Liver (tissue), 9 donors: Measurements from ENCODE around the gene ST8SIA6. TPM values are rescaled to one million over a fixed set of nuclear protein-coding genes. Genes with fewer than 3 reads are reported as not detected.

Experiments
- DNase-seq: peaks from one replicate; pipeline ENCODE4 v3.0.0-alpha.2; 2017; ENCODE audit warnings: low spot score
- H3K27ac ChIP-seq, 2 donors: one replicate each; pipeline ENCODE4 v1.7.0; 2013; ENCODE audit warnings: inconsistent platforms in 2 of 2, low read length in 2 of 2, control low read depth in 1 of 2, low read depth in 1 of 2, mild to moderate bottlenecking in 1 of 2
- H3K27me3 ChIP-seq, 4 donors: one replicate each; pipeline versions ENCODE4 v1.6.1 to v1.7.0; 2013; ENCODE audit warnings: low read length in 3 of 4, inconsistent platforms in 1 of 4, mild to moderate bottlenecking in 1 of 4, moderate library complexity in 1 of 4; ENCODE audit not compliant: control insufficient read depth in 4 of 4, insufficient read depth in 4 of 4
- H3K36me3 ChIP-seq, 4 donors: one replicate each; pipeline versions ENCODE4 v1.6.1 to v1.7.0; 2013; ENCODE audit warnings: low read length in 3 of 4, mild to moderate bottlenecking in 3 of 4, low read depth in 1 of 4, moderate library complexity in 1 of 4; ENCODE audit not compliant: control insufficient read depth in 4 of 4, insufficient read depth in 3 of 4
- H3K4me1 ChIP-seq, 4 donors: one replicate each; pipeline versions ENCODE4 v1.6.1 to v1.7.0; 2013; ENCODE audit warnings: low read length in 3 of 4, mild to moderate bottlenecking in 3 of 4, moderate library complexity in 1 of 4; ENCODE audit not compliant: control insufficient read depth in 4 of 4, insufficient read depth in 4 of 4
- H3K4me3 ChIP-seq, 3 donors: one replicate each; pipeline versions ENCODE4 v1.6.1 to v1.7.0; 2013; ENCODE audit warnings: low read length in 3 of 3, control low read depth in 1 of 3, low read depth in 1 of 3, mild to moderate bottlenecking in 1 of 3
- H3K9ac ChIP-seq, 2 donors: one replicate each; pipeline ENCODE4 v1.7.0; 2013; ENCODE audit warnings: low read length in 2 of 2, mild to moderate bottlenecking in 2 of 2, moderate library complexity in 2 of 2, control low read depth in 1 of 2, low read depth in 1 of 2
- H3K9me3 ChIP-seq, 4 donors: one replicate each; pipeline versions ENCODE4 v1.6.1 to v1.7.0; 2013; ENCODE audit warnings: low read length in 3 of 4; ENCODE audit not compliant: control insufficient read depth in 4 of 4
- EGR1 ChIP-seq, 2 donors: IDR thresholded peaks; 2 replicates each; pipeline ENCODE4 v1.6.1; 2016 to 2018; ENCODE audit warnings: antibody characterized with exemption in 2 of 2, low read depth in 2 of 2
- FOXA1 ChIP-seq: IDR thresholded peaks from 2 replicates; pipeline ENCODE4 v1.6.1; 2016; ENCODE audit warnings: antibody characterized with exemption
- FOXA2 ChIP-seq: IDR thresholded peaks from 2 replicates; pipeline ENCODE4 v1.6.1; 2016; ENCODE audit warnings: antibody characterized with exemption
- GABPA ChIP-seq, 2 donors: IDR thresholded peaks in 1 of 2; conservative IDR thresholded peaks in 1 of 2; 2 replicates each; pipeline ENCODE4 v1.6.1; 2016; ENCODE audit warnings: antibody characterized with exemption in 2 of 2, mild to moderate bottlenecking in 1 of 2, moderate library complexity in 1 of 2
- HNF4A ChIP-seq, 2 donors: conservative IDR thresholded peaks; 2 replicates each; pipeline ENCODE4 v1.6.1; 2016; ENCODE audit warnings: antibody characterized with exemption in 2 of 2, mild to moderate bottlenecking in 2 of 2
- HNF4G ChIP-seq: IDR thresholded peaks from 2 replicates; pipeline ENCODE4 v1.6.1; 2016; ENCODE audit warnings: antibody characterized with exemption
- JUND ChIP-seq, 2 donors: IDR thresholded peaks; 2 replicates each; pipeline ENCODE4 v1.6.1; 2016; ENCODE audit warnings: antibody characterized with exemption in 2 of 2
- NR2F2 ChIP-seq: IDR thresholded peaks from 2 replicates; pipeline ENCODE4 v1.6.1; 2016; ENCODE audit warnings: antibody characterized with exemption
- RXRA ChIP-seq, 2 donors: IDR thresholded peaks; 2 replicates each; pipeline ENCODE4 v1.6.1; 2017 to 2018; ENCODE audit warnings: antibody characterized with exemption in 2 of 2, mild to moderate bottlenecking in 1 of 2
- SP1 ChIP-seq: IDR thresholded peaks from 2 replicates; pipeline ENCODE4 v1.6.1; 2018; ENCODE audit warnings: antibody characterized with exemption, mild to moderate bottlenecking
- TAF1 ChIP-seq: conservative IDR thresholded peaks from 2 replicates; pipeline ENCODE4 v1.6.1; 2016; ENCODE audit warnings: antibody characterized with exemption, mild to moderate bottlenecking
- YY1 ChIP-seq: IDR thresholded peaks from 2 replicates; pipeline ENCODE4 v1.6.1; 2016; ENCODE audit warnings: antibody characterized with exemption, mild to moderate bottlenecking
- WGBS: extraction: QIAGEN DNeasy Blood & Tissue Kit; methylation state at CpG from one replicate; pipeline ENCODE4 v1.1.7; 2013; 5-methylcytosine and 5-hydroxymethylcytosine counted together
- polyA plus RNA-seq, 2 donors: library from polyadenylated mRNA; stranded (reverse) in 1 of 2; unstranded in 1 of 2; fragments of 200-250 nt in 1 of 2; fragments of >200 nt in 1 of 2; fragmentation: Nextera tagmentation in 1 of 2; extraction: Ambion mirVana in 1 of 2; gene quantifications; one replicate each; pipeline versions ENCODE4 v1.2.1 to v1.2.3, GENCODE V29; 2013 to 2015
- total RNA-seq, 2 donors: library from RNA; depleted of rRNA; stranded (reverse); fragments of >200 nt; gene quantifications; one replicate each; pipeline ENCODE4 v1.2.3, GENCODE V29; 2014
- TF ChIP-seq, protein P1 (sequence below): IDR thresholded peaks from 2 replicates; pipeline ENCODE4 v1.6.1; 2016; ENCODE audit warnings: antibody characterized with exemption
- TF ChIP-seq, protein P2 (sequence below): IDR thresholded peaks from 2 replicates; pipeline ENCODE4 v1.6.1; 2016; ENCODE audit warnings: antibody characterized with exemption
- TF ChIP-seq, protein P3 (sequence below): fragments of 150-350 bp; IDR thresholded peaks from 2 replicates; pipeline ENCODE4 v1.5.1; 2017; ENCODE audit warnings: improper control_type of control experiment, low read depth, low read length; ENCODE audit not compliant: missing input control
- TF ChIP-seq, protein P4 (sequence below): IDR thresholded peaks from 2 replicates; pipeline ENCODE4 v1.6.1; 2016; ENCODE audit warnings: antibody characterized with exemption, mild to moderate bottlenecking
- TF ChIP-seq, protein P5 (sequence below): IDR thresholded peaks from 2 replicates; pipeline ENCODE4 v1.6.1; 2016; ENCODE audit warnings: antibody characterized with exemption
- donor health status: healthy.
- donor health status: healthy.
- donor health status: healthy.
- donor health status: healthy.
- donor health status: healthy.

ST8SIA6 gene
- total and polyA plus RNA-seq, 4 donors: 0.53 to 5.8 (median 1.0) TPM

DNA sequence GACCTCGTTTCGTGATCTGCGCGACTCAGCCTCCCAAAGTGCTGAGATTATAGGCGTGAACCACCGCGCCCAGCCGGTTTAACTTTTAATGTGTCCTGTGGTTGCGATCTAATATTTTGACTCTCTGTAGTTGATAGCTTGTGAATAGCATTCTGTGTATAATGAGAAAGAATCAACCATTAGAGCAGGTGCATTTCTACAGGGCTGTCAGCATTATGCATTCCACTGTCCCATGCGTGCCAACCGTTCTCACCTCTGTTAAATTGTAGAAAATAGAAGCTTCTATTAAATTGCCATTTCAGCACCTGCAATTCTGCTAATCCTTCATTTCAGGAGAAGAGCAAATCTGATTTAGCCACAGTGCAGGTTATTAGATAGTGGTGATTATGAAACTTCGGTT lies 164.6 kb downstream of the ST8SIA6 start:
- Histone ChIP-seq H3K27me3 (peaks cover 0 to 7% (median 2%) of the 10 kb centered on the region in 4 donors), H3K36me3 (no peaks in the 10 kb centered on the region), H3K4me1 (no peaks in the 10 kb centered on the region), H3K9ac (no peak overlapping the region), H3K9me3 (no peaks in the 10 kb centered on the region), H3K27ac (no peak overlapping the region), H3K4me3 (no peak overlapping the region)
- TF ChIP-seq, protein P1, sequence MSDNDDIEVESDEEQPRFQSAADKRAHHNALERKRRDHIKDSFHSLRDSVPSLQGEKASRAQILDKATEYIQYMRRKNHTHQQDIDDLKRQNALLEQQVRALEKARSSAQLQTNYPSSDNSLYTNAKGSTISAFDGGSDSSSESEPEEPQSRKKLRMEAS: no peak
- no peak for TF ChIP-seq JUND (IDR thresholded peaks at IDR 0.05)
- TF ChIP-seq TAF1: no peak
- TF ChIP-seq FOXA1: no peak
- TF ChIP-seq, protein P2, sequence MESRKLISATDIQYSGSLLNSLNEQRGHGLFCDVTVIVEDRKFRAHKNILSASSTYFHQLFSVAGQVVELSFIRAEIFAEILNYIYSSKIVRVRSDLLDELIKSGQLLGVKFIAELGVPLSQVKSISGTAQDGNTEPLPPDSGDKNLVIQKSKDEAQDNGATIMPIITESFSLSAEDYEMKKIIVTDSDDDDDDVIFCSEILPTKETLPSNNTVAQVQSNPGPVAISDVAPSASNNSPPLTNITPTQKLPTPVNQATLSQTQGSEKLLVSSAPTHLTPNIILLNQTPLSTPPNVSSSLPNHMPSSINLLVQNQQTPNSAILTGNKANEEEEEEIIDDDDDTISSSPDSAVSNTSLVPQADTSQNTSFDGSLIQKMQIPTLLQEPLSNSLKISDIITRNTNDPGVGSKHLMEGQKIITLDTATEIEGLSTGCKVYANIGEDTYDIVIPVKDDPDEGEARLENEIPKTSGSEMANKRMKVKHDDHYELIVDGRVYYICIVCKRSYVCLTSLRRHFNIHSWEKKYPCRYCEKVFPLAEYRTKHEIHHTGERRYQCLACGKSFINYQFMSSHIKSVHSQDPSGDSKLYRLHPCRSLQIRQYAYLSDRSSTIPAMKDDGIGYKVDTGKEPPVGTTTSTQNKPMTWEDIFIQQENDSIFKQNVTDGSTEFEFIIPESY: no peak
- TF ChIP-seq NR2F2: no peak
- TF ChIP-seq, protein P3, sequence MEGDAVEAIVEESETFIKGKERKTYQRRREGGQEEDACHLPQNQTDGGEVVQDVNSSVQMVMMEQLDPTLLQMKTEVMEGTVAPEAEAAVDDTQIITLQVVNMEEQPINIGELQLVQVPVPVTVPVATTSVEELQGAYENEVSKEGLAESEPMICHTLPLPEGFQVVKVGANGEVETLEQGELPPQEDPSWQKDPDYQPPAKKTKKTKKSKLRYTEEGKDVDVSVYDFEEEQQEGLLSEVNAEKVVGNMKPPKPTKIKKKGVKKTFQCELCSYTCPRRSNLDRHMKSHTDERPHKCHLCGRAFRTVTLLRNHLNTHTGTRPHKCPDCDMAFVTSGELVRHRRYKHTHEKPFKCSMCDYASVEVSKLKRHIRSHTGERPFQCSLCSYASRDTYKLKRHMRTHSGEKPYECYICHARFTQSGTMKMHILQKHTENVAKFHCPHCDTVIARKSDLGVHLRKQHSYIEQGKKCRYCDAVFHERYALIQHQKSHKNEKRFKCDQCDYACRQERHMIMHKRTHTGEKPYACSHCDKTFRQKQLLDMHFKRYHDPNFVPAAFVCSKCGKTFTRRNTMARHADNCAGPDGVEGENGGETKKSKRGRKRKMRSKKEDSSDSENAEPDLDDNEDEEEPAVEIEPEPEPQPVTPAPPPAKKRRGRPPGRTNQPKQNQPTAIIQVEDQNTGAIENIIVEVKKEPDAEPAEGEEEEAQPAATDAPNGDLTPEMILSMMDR: no peak
- TF ChIP-seq HNF4A (conservative IDR thresholded peaks at IDR 0.05): no peak
- no peak for TF ChIP-seq FOXA2
- no peak for TF ChIP-seq GABPA (IDR thresholded peaks at IDR 0.05 in 1 of 2, conservative IDR thresholded peaks at IDR 0.05 in 1 of 2)
- no peak for TF ChIP-seq YY1
- TF ChIP-seq HNF4G: no peak
- no peak for TF ChIP-seq SP1
- TF ChIP-seq EGR1 (IDR thresholded peaks at IDR 0.05; ENCODE audit: low read depth in 2 of 2): no peak
- no peak for TF ChIP-seq RXRA (IDR thresholded peaks at IDR 0.05)
- TF ChIP-seq, protein P4, sequence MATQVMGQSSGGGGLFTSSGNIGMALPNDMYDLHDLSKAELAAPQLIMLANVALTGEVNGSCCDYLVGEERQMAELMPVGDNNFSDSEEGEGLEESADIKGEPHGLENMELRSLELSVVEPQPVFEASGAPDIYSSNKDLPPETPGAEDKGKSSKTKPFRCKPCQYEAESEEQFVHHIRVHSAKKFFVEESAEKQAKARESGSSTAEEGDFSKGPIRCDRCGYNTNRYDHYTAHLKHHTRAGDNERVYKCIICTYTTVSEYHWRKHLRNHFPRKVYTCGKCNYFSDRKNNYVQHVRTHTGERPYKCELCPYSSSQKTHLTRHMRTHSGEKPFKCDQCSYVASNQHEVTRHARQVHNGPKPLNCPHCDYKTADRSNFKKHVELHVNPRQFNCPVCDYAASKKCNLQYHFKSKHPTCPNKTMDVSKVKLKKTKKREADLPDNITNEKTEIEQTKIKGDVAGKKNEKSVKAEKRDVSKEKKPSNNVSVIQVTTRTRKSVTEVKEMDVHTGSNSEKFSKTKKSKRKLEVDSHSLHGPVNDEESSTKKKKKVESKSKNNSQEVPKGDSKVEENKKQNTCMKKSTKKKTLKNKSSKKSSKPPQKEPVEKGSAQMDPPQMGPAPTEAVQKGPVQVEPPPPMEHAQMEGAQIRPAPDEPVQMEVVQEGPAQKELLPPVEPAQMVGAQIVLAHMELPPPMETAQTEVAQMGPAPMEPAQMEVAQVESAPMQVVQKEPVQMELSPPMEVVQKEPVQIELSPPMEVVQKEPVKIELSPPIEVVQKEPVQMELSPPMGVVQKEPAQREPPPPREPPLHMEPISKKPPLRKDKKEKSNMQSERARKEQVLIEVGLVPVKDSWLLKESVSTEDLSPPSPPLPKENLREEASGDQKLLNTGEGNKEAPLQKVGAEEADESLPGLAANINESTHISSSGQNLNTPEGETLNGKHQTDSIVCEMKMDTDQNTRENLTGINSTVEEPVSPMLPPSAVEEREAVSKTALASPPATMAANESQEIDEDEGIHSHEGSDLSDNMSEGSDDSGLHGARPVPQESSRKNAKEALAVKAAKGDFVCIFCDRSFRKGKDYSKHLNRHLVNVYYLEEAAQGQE: no peak
- TF ChIP-seq, protein P5, sequence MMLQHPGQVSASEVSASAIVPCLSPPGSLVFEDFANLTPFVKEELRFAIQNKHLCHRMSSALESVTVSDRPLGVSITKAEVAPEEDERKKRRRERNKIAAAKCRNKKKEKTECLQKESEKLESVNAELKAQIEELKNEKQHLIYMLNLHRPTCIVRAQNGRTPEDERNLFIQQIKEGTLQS: no peak
- no peak for DNase-seq
- 86% methylated on average over 12 of the region's 12 CpGs for WGBS
